GM19452 (cell line): ENCODE data around the gene EIF4ENIF1.
A peak's percentile ranks its signal among the peaks of the same experiment; 100 is the strongest.
"Not testable (repeated sequence)": the region's sequence is repeated elsewhere in the genome, so short reads cannot be mapped to it uniquely, and the experiment has no call there.

ENCODE experiments used
- ATAC-seq: cut with Tn5 transposase; IDR thresholded peaks from one replicate; pipeline ENCODE4 v1.9.1; 2021; ENCODE audit not compliant: unreplicated experiment

The EIF4ENIF1 gene, protein sequence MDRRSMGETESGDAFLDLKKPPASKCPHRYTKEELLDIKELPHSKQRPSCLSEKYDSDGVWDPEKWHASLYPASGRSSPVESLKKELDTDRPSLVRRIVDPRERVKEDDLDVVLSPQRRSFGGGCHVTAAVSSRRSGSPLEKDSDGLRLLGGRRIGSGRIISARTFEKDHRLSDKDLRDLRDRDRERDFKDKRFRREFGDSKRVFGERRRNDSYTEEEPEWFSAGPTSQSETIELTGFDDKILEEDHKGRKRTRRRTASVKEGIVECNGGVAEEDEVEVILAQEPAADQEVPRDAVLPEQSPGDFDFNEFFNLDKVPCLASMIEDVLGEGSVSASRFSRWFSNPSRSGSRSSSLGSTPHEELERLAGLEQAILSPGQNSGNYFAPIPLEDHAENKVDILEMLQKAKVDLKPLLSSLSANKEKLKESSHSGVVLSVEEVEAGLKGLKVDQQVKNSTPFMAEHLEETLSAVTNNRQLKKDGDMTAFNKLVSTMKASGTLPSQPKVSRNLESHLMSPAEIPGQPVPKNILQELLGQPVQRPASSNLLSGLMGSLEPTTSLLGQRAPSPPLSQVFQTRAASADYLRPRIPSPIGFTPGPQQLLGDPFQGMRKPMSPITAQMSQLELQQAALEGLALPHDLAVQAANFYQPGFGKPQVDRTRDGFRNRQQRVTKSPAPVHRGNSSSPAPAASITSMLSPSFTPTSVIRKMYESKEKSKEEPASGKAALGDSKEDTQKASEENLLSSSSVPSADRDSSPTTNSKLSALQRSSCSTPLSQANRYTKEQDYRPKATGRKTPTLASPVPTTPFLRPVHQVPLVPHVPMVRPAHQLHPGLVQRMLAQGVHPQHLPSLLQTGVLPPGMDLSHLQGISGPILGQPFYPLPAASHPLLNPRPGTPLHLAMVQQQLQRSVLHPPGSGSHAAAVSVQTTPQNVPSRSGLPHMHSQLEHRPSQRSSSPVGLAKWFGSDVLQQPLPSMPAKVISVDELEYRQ

DNA sequence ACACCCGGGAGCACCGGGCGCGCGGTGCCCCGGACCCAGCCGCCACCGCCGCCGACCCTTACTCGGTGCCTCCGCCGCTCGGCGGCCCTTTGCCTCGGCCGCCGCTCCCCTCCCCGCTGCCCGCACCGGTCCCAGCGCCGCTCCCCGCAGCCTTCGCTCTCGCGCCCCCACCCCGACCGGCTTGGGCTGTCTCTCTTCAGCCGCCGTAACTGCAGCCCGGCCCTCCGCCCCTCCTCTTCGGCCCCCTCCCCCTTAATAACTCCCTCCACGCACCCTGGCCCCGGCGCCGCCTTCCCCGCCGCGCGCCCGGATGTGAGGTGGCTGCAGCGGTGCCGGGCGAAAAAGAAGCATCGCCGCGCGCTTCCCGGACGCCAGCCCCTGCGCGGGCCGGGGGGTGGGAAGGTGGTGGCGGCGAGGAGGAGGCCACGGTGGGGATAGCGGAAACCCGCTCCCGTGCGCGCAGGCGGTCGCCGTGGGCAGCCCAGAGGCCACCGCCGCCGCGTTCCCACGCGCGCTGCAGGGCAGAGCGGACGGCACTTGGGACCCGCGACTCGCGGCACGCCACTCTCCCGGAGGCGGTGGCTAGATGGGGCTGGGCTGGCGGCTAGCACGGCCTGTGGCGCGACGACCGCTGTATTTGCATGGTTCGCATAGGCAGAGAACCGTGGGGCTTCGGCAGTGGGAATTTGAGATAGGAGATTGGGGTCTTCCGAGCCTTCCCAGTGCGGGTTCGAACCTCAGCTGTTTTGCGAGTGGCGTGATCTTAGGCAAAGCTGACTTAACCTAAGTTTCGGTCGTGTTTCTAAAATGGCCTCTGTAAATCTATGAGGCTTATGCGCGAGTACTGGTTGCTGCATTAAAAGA is at the start of gene EIF4ENIF1:
Gene EIF4ENIF1, minus strand, starts transcription at position 211 of the 864 bp plus-strand sequence. CDS start 1,124 bp downstream, outside the sequence.
- peak; percentile 49 for ATAC-seq

DNA sequence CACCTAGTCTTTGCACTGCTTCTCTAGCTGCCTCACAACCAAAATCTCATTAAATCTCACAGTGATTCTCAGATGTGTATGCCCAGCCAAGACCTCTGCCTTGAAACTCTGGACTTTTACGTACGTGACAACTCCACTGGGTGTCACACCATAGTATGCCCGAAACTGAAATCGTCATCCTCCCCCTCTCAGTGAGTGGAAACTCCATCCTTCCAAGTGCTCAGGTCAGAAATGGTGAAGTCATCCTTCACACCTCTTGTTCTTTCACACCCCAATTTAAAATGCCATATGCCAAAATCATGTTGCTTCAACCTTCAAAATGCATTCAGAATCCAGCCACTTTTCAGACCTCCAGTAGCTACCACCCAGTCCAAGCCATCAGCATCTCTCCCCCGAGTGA is 49.2 kb upstream of the EIF4ENIF1 start:
- peak; percentile 58 for ATAC-seq

DNA sequence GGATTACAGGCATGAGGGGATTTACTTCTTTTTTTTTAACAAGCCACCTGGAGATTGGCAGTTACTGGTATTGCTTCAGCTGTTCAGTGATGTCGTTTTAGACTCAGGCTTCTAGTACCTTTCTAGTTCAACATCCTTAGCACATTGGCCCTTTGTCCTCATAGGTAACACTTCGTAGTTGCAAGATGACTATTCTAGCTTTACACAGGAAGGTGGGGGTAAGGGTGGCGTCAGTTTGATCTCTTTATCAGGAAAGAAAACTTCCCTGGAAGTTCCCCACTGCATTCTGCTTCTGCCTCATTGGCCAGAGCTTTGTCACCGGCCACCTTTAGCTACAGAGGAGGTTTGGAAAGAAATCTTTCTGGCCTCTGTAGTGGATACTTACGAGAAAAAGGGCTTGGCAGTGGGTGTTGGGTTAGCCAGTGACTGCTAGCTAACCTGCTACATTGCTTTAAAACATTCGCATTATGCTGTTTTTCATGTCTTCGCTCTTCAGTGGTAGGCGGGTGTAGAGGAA is 47.4 kb upstream of the EIF4ENIF1 start:
- ATAC-seq, result no peak

DNA sequence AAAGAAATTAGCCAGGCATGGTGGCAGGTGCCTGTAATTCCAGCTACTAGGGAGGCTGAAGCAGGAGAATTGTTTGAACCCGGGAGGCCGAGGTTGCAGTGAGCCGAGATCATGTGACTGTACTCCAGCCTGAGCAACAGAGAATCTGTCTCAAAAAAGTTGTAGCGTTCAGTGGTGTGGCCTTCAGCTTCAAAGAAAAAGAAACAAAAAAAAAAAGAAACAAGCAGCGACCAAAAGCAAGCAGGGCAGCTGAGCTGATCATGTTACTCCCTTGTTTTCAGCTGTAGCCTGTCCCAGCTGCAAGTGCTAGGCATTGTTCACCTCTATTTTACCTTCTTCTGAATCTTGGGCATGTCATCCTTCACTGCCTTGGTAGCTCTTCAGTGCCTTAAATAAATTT is 43.7 kb upstream of the EIF4ENIF1 start:
- no peak for ATAC-seq

DNA sequence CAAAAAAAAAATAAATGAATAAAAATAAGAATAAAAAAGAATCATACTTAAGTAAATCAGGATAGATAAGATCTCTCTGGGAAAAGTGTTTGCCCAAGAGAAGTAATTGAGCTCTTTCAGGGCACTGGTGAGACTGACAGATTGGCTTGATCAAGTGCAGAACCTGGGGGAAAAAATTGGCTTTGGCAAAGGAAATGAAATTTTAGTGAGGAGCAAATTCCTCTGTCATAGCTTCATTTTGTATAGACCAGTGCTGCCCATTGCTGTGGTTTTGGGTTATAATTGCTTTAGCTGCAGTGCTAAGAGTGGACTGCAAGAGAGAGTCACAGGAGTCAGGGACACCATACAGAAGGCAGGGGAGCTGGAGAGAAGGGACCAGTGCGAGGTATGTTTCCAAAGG is 42.4 kb upstream of the EIF4ENIF1 start:
- no peak for ATAC-seq

DNA sequence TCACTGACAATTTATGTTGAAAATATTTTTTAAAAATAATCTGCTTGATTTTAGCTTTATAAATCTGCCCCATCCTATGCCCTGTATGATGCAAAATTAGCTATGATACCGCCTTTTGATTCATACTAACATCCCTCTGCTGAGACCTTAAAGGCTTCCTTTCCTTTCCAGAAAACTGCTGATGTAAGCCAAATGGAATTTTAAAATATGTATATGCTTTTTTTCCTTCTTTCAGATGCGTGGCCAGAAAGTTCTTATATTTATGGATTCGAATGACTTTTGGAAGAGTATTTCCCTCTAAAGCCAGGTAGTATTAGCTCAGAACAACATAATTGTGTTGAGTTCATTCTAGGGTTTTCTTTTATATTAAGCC is 41.2 kb upstream of the EIF4ENIF1 start:
- ATAC-seq, result no peak

DNA sequence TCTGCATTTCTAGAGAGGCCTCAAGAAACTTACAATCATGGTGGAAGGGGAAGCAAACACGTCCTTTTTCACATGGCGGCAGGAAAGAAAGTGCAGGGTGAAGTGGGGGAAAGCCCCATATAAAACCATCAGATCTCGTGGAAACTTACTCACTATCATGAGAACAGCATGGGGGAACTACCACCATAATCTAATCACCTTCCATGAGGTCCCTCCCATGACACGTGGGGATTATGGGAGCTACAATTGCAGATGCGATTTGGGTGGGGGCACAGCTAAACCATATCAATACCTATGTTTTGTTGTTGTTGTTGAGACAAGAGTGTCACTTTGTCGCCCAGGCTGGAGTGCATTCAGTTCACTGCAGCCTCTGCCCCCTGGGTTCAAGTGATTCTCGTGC is 36.6 kb upstream of the EIF4ENIF1 start:
- no peak for ATAC-seq

DNA sequence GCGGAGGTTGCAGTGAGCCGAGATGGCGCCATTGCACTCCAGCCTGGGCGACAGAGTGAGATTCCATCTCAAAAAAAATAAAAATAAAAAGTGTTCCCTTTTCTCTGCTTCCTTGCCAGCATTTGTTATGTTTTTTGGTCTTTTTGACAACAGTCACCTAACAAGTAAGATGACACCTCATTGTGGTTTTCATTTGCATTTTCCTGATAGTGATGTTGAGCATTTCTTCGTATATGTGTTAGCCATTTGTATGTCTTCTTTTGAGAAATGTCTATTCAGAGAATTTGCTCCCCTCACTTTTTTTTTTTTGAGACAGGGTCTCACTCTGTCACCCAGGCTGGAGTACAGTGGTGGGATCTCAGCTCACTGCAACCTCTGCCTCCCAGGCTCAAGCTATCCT is 34.5 kb upstream of the EIF4ENIF1 start:
- not testable (repeated sequence) for ATAC-seq

DNA sequence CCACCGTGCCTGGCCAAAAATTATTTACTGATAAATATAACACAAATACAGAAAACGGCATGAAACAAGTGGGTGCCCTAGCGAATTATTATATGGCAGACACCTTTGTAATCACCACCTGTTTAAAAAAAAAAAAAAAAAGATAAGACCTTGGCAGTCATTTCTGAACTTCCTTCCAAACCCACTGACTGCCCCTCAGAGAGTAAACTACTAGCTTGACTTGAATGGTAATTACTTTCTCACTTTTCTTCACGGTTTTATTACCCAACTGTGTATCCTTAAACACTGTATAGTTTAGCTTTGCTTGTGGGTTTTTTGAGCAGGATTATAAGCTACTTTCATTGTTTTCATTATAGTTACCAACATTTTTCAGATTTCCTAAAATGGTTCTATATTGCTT is 30.4 kb upstream of the EIF4ENIF1 start:
- no peak for ATAC-seq

DNA sequence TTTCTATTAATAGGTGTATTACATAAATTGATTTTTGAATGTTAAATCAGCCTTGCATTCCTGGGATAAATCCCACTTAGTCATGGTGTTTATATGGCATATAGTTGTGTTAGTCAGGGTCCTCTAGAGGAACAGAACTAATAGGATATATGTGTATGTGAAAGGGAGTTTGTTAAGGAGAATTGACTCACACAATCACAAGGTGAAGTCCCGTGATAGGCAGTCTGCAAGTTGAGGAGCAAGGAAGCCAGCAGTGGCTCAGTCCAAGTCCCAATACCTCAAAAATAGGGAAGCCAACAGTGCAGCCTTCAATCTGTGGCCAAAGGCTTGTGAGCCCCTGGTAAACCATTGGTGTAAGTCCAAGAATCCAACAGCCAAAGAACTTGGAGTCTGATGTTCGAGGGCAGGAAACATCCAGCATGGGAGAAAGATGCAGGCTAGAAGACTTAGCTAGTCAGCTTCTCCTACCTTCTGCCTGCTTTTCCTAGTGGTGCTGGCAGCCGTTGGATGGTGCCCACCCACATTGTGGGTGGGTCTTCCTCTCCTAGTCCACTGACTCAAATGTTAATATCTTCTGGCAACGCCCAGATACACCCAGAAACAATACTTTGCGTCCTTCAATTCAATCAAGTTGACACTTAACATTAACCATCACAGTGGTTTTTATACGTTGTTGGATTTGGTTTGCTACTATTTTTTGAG is 19.6 kb upstream of the EIF4ENIF1 start:
- no peak for ATAC-seq

DNA sequence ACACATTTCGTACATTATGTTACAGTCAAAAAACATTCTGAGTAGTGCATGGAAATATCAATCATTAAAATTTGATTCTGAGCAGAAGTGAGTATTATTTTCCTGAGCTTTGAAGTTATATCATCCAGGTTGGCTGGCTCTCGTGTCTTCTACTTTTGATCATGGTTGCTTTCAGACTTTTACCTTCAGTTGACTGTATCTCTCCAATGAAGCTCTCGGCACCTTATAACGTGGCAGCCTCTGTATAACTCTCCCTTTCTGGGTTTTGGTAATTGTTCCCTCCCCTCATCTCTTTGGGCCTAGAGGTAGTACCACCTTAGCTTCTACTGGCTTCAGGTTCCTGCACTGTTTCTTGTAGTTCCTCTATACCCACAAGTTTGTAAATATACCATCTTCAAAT is 18.9 kb upstream of the EIF4ENIF1 start:
- no peak for ATAC-seq

DNA sequence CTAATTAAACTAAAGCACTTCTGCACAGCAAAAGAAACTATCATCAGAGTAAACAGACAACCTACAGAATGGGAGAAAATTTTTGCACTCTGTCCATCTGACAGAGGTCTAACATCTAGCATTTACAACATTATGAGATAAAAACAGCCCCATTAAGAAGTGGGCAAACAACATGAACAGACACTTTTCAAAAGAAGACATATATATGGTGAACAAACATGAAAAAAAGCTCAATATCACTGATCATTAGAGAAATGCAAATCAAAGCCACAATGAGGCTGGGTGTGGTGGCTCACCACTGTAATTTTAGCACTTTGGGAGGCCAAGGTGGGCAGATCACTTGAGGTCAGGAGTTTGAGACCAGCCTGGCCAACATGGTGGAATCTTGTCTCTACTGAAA is 17.9 kb upstream of the EIF4ENIF1 start:
- not testable (repeated sequence) for ATAC-seq

DNA sequence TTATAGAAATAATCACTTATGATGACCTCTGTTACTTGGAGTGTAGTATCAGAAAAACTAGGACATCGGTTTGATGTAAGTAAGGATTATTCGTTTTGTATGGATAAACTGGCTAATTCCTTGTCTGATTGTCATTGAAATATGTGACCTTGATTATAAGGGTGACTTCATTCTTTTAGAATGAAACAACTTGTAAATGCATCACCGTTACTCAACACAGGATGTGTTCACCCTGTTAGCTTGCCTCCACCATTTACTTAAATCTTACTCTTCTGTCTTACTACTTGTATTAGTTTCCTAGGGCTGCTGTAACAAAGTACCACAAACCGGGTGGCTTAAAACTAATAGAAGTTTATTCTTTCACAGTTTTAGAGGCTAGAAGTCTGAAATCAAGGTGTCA is 14.6 kb upstream of the EIF4ENIF1 start:
- no peak for ATAC-seq

DNA sequence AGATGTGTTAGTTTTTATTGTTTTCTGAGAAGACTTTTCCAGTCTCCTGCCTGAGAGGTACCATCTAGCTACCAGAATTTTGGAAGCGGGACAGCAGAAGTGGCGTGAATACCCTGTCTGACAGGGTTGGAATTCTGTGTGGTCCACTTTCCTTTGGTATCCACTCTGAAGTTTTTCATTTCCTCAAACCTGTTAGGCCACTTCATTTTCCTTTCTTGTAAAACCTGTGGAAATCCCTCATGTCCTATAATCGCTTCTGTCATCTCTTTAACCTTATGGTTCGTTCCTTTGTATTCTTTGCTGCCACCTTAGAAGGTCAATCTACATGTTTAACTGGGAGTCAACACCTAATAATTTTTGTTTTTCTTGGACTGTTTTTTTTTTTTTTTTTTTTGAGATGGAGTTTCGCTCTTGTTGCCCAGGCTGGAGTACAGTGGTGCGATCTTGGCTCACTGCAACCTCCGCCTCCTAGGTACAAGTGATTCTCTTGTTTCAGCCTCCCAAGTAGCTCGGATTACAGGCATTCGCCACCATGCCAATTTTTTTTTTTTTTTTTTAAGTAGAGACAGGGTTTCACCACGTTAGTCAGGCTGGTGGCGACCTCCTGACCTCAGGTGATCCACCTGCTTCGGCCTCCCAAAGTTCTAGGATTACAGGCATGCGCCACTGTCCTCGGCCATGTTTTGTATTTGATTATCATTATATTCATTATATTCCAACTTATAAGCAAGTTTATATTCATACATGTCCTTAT is 13.7 kb upstream of the EIF4ENIF1 start:
- no peak for ATAC-seq

DNA sequence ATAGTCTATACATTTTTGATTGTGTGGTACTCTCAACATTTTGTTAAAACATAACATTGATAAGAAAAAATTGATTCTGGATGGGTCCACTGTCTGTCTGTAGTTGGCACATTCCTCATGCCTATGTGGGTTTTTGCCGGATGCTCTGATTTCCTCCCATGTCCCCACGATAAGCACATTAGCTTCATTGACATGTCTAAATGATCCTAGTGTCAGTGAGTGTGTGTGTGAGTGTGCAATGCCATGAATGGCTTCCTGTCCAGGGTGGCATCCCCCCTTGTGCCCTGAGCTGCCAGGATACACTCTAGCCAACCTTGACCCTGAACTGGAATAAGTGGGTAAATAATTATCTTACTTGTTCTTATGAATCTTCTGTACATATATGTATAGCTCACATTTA is 12.1 kb upstream of the EIF4ENIF1 start:
- no peak for ATAC-seq

DNA sequence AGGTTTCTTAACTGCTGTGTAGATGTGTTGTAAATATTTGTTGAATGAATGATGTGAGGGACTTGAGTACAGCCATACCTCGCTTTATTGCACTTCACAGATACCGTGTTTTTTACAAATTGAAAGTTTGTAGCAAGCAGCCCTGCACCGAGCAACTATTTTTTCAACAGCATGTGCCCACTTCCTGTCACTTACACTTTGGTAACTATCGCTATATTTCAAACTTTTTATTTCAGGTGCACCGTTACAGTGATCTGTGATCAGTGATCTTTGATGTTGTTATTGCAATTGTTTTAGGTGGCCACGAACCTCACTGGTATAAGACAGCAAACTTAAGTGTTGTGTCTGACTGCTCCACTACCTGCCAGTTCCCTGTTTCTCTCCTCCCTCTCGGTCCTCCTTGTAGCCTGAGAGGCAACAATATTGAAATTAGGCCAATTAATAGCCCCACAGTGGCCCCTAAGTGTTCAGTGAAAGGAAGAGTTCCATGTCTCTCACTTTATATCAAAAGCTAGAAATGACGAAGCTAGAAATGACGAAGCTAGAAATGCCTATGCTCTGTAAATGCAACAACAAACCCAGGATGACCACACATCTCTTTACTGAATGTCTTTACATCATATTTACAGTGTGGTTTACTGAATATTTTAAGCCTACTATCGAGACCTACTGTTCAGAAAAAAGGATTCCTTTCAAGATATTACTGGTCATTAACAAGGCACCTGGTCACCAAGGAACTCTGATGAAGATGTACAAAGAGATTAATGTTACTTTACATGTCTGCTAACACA is 7.7 kb upstream of the EIF4ENIF1 start:
- ATAC-seq, result no peak

DNA sequence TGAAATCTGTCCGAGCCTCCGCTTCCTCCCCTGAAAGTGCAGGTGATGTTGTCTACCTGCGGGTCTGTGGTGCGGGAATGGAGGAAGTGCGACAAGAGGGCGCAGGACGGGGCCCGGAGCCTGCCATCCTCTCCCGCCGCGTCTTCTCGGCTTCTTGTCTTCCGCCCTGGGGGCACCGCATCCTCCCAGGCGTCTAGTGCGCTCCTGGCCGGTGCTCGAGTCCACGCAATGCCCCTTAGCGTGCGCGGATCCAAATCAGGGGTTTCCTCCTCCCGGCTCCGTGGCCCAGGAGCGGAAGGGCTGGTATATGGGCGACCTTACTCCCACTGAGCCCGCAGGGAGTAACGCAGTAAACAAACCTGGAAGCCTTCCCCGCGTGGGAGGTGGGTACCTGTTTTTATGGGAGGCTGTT is 7.1 kb upstream of the EIF4ENIF1 start:
- ATAC-seq, result peak; percentile 21

DNA sequence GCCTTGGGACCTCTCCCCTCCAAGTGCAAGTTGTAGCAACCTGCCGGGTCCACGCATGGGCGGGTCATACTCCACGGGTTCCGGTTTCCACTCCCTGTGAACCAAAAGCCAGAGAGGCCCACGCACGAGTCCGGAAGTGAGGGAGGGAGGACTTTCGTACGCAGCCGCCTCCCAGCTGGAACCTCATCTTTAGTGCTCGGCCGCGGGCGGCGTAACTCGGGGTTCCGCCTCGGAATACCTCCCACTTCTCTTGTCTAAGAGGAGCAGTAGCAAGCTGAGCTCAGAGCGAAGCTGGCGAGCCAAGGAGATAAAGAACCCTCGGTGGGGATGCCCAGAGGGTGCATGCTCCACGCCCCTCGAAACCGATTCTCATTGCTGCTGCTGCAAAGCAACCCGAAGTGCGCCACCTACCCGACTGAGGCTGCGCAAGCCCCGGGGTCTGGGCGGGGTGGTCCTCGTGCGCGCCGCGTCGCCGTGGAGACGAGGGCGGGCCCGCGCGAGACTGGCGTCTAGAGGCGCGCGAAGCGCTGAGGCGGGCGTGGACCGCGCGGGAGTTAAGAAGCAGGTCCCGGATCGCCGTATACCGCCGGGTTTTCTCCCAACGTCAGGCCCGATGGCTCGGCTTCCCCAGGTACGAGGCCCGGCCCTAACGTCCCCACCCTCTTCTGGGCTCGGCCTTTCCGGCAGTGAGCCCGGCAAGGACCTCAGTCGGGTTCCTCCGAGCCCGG is 6.5 kb upstream of the EIF4ENIF1 start, which contains the start of gene SFI1:
Gene SFI1, plus strand, starts transcription at position 530 of the 728 bp plus-strand sequence. CDS start 11,749 bp downstream, outside the sequence.
- ATAC-seq, result peak; percentile 80
